Left lung (tissue), 10 donors: ENCODE results near the gene KRT76. TPM values are rescaled to one million over a fixed set of nuclear protein-coding genes. Genes with fewer than 3 reads are reported as not detected.

Experiments
- ATAC-seq: fragments of 200-7000 bp; cut with Tn5 transposase; one replicate; pipeline ENCODE4 v1.9.1; 2020; ENCODE audit warnings: moderate library complexity
- DNase-seq, 4 donors: peaks; one replicate each; pipeline ENCODE4 v3.0.0-alpha.2; 2013 to 2020
- H3K27ac ChIP-seq, 2 donors: fragments of 200-600 bp; sonication (generic) in 1 of 2; one replicate each; pipeline versions ENCODE4 v1.5.0 to v1.8.0; 2020 to 2021
- H3K27me3 ChIP-seq, 2 donors: fragments of 200-600 bp; sonication (generic) in 1 of 2; one replicate each; pipeline versions ENCODE4 v1.5.0 to v1.8.0; 2020 to 2021
- H3K36me3 ChIP-seq, 2 donors: fragments of 200-600 bp; sonication (generic) in 1 of 2; one replicate each; pipeline versions ENCODE4 v1.5.0 to v1.8.0; 2020 to 2021
- H3K4me1 ChIP-seq, 2 donors: fragments of 200-600 bp; one replicate each; pipeline ENCODE4 v1.8.0; 2021
- H3K4me3 ChIP-seq, 2 donors: fragments of 200-600 bp; sonication (generic) in 1 of 2; one replicate each; pipeline versions ENCODE4 v1.5.0 to v1.8.0; 2020 to 2021; ENCODE audit warnings: mild to moderate bottlenecking in 1 of 2
- H3K9me3 ChIP-seq, 2 donors: fragments of 200-600 bp; sonication (generic) in 1 of 2; one replicate each; pipeline versions ENCODE4 v1.5.0 to v1.8.0; 2020 to 2021
- intact Hi-C, 2 donors: fragments of 100-400 bp; cut with DNase I; formaldehyde crosslinking; loops; one replicate each; pipeline versions ENCODE4 v1.11.2 to v1.14.2; 2022
- polyA plus RNA-seq, 6 donors: library from polyadenylated mRNA; unstranded; fragments of 120-200 nt; gene quantifications; one replicate each; pipeline ENCODE4 v1.2.1, GENCODE V29; 2013; ENCODE audit not compliant: insufficient read length in 6 of 6
- total RNA-seq, 2 donors: library from RNA; stranded (reverse); fragmentation: NEBNext Ultra II Directional; extraction: Animal tissue kit (Norgen Biotek cat#: 25700); gene quantifications; one replicate each; pipeline ENCODE4 v1.2.1, GENCODE V29; 2021
- TF ChIP-seq, protein P1 (sequence below), 2 donors: fragments of 200-600 bp; sonication (generic) in 1 of 2; IDR thresholded peaks; one replicate each; pipeline versions ENCODE4 v1.5.0 to v1.8.0; 2021; ENCODE audit warnings: antibody characterized with exemption in 2 of 2
- donor health status: DM: no; HTN: yes; CAD: no.
- donor health status: DM: no; HTN: no; CAD: no.

KRT76 gene
- total and polyA plus RNA-seq, 8 donors: not detected

DNA sequence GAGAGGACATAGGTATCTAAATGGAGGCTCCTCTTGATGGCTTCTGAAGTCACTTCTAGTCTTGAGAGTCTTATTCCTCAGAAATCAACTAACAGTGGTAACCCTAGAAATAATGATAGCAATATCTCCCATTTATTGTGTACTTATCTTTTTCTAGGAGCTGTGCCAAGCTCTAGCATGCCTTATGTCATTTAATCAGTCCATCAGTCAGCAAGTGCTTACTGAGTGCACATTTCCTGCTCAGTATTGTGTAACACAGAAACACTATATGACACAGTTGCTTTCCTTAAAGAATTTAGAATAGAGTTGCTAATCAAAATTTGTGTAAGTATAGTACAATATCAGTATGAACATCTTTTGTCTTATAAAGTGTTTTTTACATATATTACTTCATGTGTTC is 36.6 kb downstream of the KRT76 start:
- no peaks in the 10 kb centered on the region for H3K9me3 ChIP-seq
- no peak for ATAC-seq
- intact Hi-C loops: no loop called here
- H3K27me3 ChIP-seq: peaks cover 0 to 61% of the 10 kb centered on the region in 2 donors
- no peaks in the 10 kb centered on the region for H3K4me1 ChIP-seq
- TF ChIP-seq, protein P1, sequence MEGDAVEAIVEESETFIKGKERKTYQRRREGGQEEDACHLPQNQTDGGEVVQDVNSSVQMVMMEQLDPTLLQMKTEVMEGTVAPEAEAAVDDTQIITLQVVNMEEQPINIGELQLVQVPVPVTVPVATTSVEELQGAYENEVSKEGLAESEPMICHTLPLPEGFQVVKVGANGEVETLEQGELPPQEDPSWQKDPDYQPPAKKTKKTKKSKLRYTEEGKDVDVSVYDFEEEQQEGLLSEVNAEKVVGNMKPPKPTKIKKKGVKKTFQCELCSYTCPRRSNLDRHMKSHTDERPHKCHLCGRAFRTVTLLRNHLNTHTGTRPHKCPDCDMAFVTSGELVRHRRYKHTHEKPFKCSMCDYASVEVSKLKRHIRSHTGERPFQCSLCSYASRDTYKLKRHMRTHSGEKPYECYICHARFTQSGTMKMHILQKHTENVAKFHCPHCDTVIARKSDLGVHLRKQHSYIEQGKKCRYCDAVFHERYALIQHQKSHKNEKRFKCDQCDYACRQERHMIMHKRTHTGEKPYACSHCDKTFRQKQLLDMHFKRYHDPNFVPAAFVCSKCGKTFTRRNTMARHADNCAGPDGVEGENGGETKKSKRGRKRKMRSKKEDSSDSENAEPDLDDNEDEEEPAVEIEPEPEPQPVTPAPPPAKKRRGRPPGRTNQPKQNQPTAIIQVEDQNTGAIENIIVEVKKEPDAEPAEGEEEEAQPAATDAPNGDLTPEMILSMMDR (IDR thresholded peaks at IDR 0.05): no peak
- no peak for DNase-seq
- no peak overlapping the region for H3K4me3 ChIP-seq
- no peak overlapping the region for H3K27ac ChIP-seq
- no peaks in the 10 kb centered on the region for H3K36me3 ChIP-seq

DNA sequence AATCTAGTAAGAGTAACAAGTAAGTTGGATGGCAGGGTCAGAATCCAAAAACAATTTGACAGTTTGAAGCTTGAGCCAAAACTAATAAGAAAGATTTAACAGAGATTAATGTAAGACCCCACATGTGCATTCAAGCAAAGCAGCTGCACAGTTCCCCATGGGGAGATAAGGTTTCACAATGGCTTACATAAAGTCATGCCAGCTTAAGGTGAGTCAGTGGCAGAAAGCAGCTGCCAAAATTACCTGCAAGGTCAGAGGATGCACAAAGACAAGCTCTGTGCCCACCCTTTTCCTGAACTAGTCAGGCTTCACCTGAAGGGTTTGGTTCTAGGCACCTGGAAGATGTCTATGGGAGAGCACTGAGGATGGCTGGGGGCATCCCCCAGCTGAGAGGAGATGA is 37.2 kb downstream of the KRT76 start:
- TF ChIP-seq, protein P1 (IDR thresholded peaks at IDR 0.05): no peak
- intact Hi-C loops: no loop called here
- Histone ChIP-seq H3K9me3 (no peaks in the 10 kb centered on the region), H3K27me3 (peaks cover 0 to 61% of the 10 kb centered on the region in 2 donors), H3K4me3 (no peak overlapping the region), H3K4me1 (no peaks in the 10 kb centered on the region), H3K27ac (no peak overlapping the region), H3K36me3 (no peaks in the 10 kb centered on the region)
- ATAC-seq: no peak
- DNase-seq: no peak

DNA sequence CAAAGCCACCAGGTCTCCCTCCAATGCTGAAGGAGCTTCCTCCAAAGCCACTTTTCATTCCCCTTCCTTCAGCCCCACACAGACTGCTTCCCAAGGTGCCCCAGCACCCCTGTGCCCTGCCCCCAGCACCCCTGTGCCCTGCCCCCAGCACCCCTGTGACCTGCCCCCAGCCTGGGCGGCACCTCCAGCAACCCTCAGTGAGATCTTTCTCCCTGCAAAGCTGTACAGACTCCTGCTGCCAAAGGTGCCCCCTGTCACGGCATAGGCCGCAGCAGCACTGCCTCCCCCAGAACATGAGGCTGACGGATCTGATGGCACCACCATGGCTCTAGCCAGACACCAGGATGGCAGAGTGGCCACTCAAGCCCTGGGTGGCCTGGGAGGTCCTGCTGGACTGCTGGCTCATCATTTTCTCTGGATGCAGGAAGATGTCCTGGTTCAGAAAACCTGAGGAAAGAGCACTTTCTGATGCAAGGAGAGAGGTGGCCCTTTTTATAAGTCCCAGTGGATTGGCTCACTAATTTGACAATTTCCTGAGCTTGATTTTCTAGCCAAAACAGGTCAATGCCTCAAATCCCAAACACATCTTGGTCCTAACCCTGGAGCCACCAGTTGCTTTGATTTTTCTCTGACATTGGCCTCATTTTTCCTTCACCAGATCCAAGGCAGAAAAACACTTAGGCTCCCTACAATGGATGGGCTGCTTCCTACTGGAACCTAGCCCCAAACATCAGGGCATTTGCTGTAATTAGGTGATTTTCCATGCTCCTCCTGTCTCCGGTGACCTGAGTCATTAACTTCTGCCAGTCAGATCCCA is 41.1 kb downstream of the KRT76 start:
- no peaks in the 10 kb centered on the region for H3K9me3 ChIP-seq
- TF ChIP-seq, protein P1 (IDR thresholded peaks at IDR 0.05): no peak
- H3K27ac ChIP-seq: no peak overlapping the region
- no peaks in the 10 kb centered on the region for H3K4me1 ChIP-seq
- intact Hi-C loops: no loop called here
- H3K4me3 ChIP-seq: no peak overlapping the region
- ATAC-seq: no peak
- no peaks in the 10 kb centered on the region for H3K36me3 ChIP-seq
- H3K27me3 ChIP-seq: peaks cover 0 to 65% of the 10 kb centered on the region in 2 donors
- no peak for DNase-seq

DNA sequence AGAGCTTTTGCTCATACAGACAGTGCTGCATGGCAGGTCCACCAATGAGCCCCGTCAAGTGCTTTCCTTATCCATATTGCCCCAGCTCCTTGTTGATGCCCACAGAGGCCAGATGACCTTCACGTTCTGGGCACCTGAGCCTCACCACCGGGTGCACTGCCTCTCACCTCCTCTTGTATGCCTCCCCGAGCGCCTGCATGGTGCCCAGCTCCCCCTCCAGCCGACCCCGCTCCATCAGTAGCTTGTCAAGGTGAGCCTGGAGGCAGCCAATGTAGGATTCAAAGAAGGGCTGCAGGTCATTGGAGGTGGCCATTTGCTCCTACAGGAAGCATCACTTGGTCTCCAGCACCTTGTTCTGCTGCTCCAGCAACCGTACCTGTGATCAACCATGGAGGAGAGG is 42.0 kb downstream of the KRT76 start:
- H3K9me3 ChIP-seq: no peaks in the 10 kb centered on the region
- no peaks in the 10 kb centered on the region for H3K4me1 ChIP-seq
- peaks cover 0 to 65% of the 10 kb centered on the region in 2 donors for H3K27me3 ChIP-seq
- no peaks in the 10 kb centered on the region for H3K36me3 ChIP-seq
- no peak overlapping the region for H3K4me3 ChIP-seq
- no peak for ATAC-seq
- TF ChIP-seq, protein P1 (IDR thresholded peaks at IDR 0.05): no peak
- intact Hi-C loops: no loop called here
- H3K27ac ChIP-seq: no peak overlapping the region
- no peak for DNase-seq

DNA sequence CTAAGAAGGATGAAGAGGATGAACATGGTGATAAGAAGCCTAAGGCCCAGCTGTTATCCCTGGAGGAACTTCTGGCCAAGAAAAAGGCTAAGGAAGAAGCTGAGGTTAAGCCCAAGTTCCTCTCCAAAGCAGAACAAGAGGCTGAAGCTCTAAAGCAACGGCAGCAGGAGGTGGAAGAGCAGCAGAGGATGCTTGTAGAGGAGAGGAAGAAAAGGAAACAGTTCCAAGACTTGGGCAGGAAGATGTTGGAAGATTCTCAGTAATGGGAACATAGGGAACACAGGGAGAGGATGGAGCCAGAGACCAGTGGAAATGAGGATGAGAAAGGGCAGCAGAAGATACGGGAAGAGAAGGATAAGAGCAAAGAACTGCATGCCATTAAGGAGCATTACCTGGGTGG is 46.4 kb downstream of the KRT76 start:
- TF ChIP-seq, protein P1 (IDR thresholded peaks at IDR 0.05): no peak
- ATAC-seq: no peak
- peaks cover 0 to 69% of the 10 kb centered on the region in 2 donors for H3K27me3 ChIP-seq
- no peak overlapping the region for H3K27ac ChIP-seq
- no peaks in the 10 kb centered on the region for H3K4me1 ChIP-seq
- no peak for DNase-seq
- intact Hi-C loops: no loop called here
- H3K9me3 ChIP-seq: no peaks in the 10 kb centered on the region
- H3K36me3 ChIP-seq: no peaks in the 10 kb centered on the region
- no peak overlapping the region for H3K4me3 ChIP-seq
